HCT116 (cell line): ENCODE results near the gene RHOG. TPM values are rescaled to one million over a fixed set of nuclear protein-coding genes. Genes with fewer than 3 reads are reported as not detected.

Experiments
- ATAC-seq: fragments of 200-7000 bp; cut with Tn5 transposase; 2 replicates; pipeline ENCODE4 v1.9.1; 2020; ENCODE audit warnings: mild to moderate bottlenecking, moderate library complexity
- BruUV-seq: library from RNA; stranded (reverse); fragments of 400-500 nt; replicated peaks from 2 replicates; lab custom pipeline; 2021; lab: Mats Ljungman, UMichigan
- CTCF ChIA-PET: fragments of 300-600 bp; sonication (Branson Sonifier 250); formaldehyde crosslinking; loops from one replicate; lab custom pipeline; 2021; ENCODE audit warnings: antibody characterized with exemption; lab: Charles Lee
- POLR2A ChIA-PET: fragments of 300-600, 350-600 bp; sonication (Branson Sonifier 250); formaldehyde crosslinking; loops from one replicate; lab custom pipeline; 2021; ENCODE audit warnings: antibody characterized with exemption; lab: Charles Lee
- RAD21 ChIA-PET, 2 experiments: fragments of 300-600 bp; sonication (Branson Sonifier 250); formaldehyde crosslinking; loops; one replicate each; lab custom pipeline; 2023; ENCODE audit warnings: low total read pairs in 2 of 2; ENCODE audit not compliant: uncharacterized antibody in 2 of 2, unreplicated experiment in 2 of 2, low non-redundant PET in 1 of 2; lab: Charles Lee
- DNase-seq: peaks from one replicate; pipeline ENCODE4 v3.0.0-alpha.2; 2010; ENCODE audit warnings: low read depth, low spot score
- H2AFZ ChIP-seq: fragments of 200-600 bp; shearing (Covaris generic), sonication (generic); 2 replicates; pipeline ENCODE4 v1.6.1; 2017; ENCODE audit warnings: low read depth, mixed run types, mixed read lengths, antibody characterized with exemption, low read length; ENCODE audit not compliant: poor library complexity, severe bottlenecking
- H3K27ac ChIP-seq: 2 replicates; pipeline ENCODE4 v1.5.1; 2012; ENCODE audit warnings: low read depth, low read length
- H3K27me3 ChIP-seq: fragments of 200-600 bp; sonication (generic); 2 replicates; pipeline ENCODE4 v1.6.1; 2016; ENCODE audit warnings: mixed run types, low read length, mixed read lengths; ENCODE audit not compliant: insufficient read depth
- H3K36me3 ChIP-seq, 2 experiments: fragments of 200-500 bp in 1 of 2; fragments of 200-600 bp in 1 of 2; sonication (Bioruptor generic) in 1 of 2; sonication (generic) in 1 of 2; 2 replicates each; pipeline versions ENCODE4 v1.5.1 to v1.6.1; 2014 to 2016; ENCODE audit warnings: low read length in 2 of 2, inconsistent platforms in 1 of 2, mixed read lengths in 1 of 2, mixed run types in 1 of 2; ENCODE audit not compliant: insufficient read depth in 2 of 2, control insufficient read depth in 1 of 2
- H3K4me1 ChIP-seq, 2 experiments: fragments of 200-600 bp in 1 of 2; sonication (generic) in 1 of 2; 2 replicates each; pipeline versions ENCODE4 v1.5.1 to v1.6.1; 2012 to 2017; ENCODE audit warnings: low read length in 2 of 2, inconsistent platforms in 1 of 2, mild to moderate bottlenecking in 1 of 2, mixed read lengths in 1 of 2, mixed run types in 1 of 2, moderate library complexity in 1 of 2; ENCODE audit not compliant: insufficient read depth in 2 of 2, control insufficient read depth in 1 of 2
- H3K4me2 ChIP-seq: fragments of 200-600 bp; sonication (generic); 2 replicates; pipeline ENCODE4 v1.6.1; 2017; ENCODE audit warnings: mixed run types, low read length, mixed read lengths
- H3K4me3 ChIP-seq, 2 experiments: fragments of 200-600 bp in 1 of 2; sonication (generic) in 1 of 2; replicated peaks in 1 of 2; 2 replicates each; pipeline ENCODE4 v1.5.1; 2011 to 2016; ENCODE audit warnings: low read length in 2 of 2, control low read depth in 1 of 2, low read depth in 1 of 2, mild to moderate bottlenecking in 1 of 2, mixed read lengths in 1 of 2, mixed run types in 1 of 2
- H3K79me2 ChIP-seq: fragments of 200-600 bp; sonication (generic); 2 replicates; pipeline ENCODE4 v1.6.1; 2017; ENCODE audit warnings: mild to moderate bottlenecking, mixed run types, low read length, moderate library complexity, mixed read lengths; ENCODE audit not compliant: insufficient read depth
- H3K9ac ChIP-seq: fragments of 200-600 bp; sonication (generic); 2 replicates; pipeline ENCODE4 v1.6.1; 2016; ENCODE audit warnings: low read length, mixed read lengths
- H3K9me2 ChIP-seq: fragments of 200-600 bp; sonication (generic), shearing (Covaris generic); 2 replicates; pipeline ENCODE4 v1.6.1; 2017; ENCODE audit warnings: mixed run types, mild to moderate bottlenecking, moderate library complexity; ENCODE audit not compliant: insufficient read depth
- H3K9me3 ChIP-seq, 2 experiments: fragments of 200-500 bp in 1 of 2; fragments of 200-600 bp in 1 of 2; sonication (Bioruptor generic) in 1 of 2; sonication (generic) in 1 of 2; 2 replicates each; pipeline ENCODE4 v1.6.1; 2014 to 2017; ENCODE audit warnings: low read length in 2 of 2, mixed read lengths in 2 of 2, inconsistent platforms in 1 of 2, low read depth in 1 of 2, mild to moderate bottlenecking in 1 of 2, mixed run types in 1 of 2, moderate library complexity in 1 of 2; ENCODE audit not compliant: control insufficient read depth in 1 of 2, insufficient read depth in 1 of 2
- H4K20me1 ChIP-seq: fragments of 200-600 bp; sonication (generic), shearing (Covaris generic); 2 replicates; pipeline ENCODE4 v1.6.1; 2017; ENCODE audit warnings: mixed run types, mild to moderate bottlenecking, moderate library complexity; ENCODE audit not compliant: insufficient read depth
- CBX3 ChIP-seq: IDR thresholded peaks from 2 replicates; pipeline ENCODE4 v1.6.1; 2012; ENCODE audit warnings: low read depth
- ELF1 ChIP-seq: IDR thresholded peaks from 2 replicates; pipeline ENCODE4 v1.6.1; 2012; ENCODE audit warnings: low read depth, borderline replicate concordance
- EZH2phosphoT487 ChIP-seq: fragments of 200-600 bp; IDR thresholded peaks from 2 replicates; pipeline ENCODE4 v1.6.1; 2018; ENCODE audit warnings: antibody characterized with exemption, borderline replicate concordance
- FOSL1 ChIP-seq: IDR thresholded peaks from 2 replicates; pipeline ENCODE4 v1.6.1; 2012; ENCODE audit warnings: low read depth
- POLR2A ChIP-seq: IDR thresholded peaks from 2 replicates; pipeline ENCODE4 v1.7.0; 2011; ENCODE audit warnings: borderline replicate concordance; ENCODE audit not compliant: insufficient read depth, insufficient read length; ENCODE audit errors: extremely low read depth
- SP1 ChIP-seq: IDR thresholded peaks from 2 replicates; pipeline ENCODE4 v1.6.1; 2012; ENCODE audit warnings: low read depth
- SRF ChIP-seq: IDR thresholded peaks from 2 replicates; pipeline ENCODE4 v1.6.1; 2012; ENCODE audit warnings: low read depth
- YY1 ChIP-seq: IDR thresholded peaks from 2 replicates; pipeline ENCODE4 v1.6.1; 2011; ENCODE audit warnings: low read length, low read depth, moderate library complexity, mild to moderate bottlenecking; ENCODE audit not compliant: insufficient replicate concordance; ENCODE audit errors: extremely low read depth
- ZFX ChIP-seq: fragments of 450-650 bp; IDR thresholded peaks from 2 replicates; pipeline ENCODE4 v1.6.1; 2017
- ZNF274 ChIP-seq: fragments of 200-500 bp; sonication (Bioruptor generic); IDR thresholded peaks from 2 replicates; pipeline ENCODE4 v1.6.1; 2014; ENCODE audit warnings: mild to moderate bottlenecking, low read depth, low read length, inconsistent platforms
- intact Hi-C: fragments of 100-400 bp; cut with micrococcal nuclease; formaldehyde crosslinking; loops from 2 replicates; pipeline ENCODE4 v1.10.0; 2022
- total RNA-seq: library from RNA; stranded (reverse); gene quantifications from one replicate; pipeline ENCODE4 v1.2.1, GENCODE V29; 2021; ENCODE audit not compliant: unreplicated experiment
- TF ChIP-seq, protein P1 (sequence below): IDR thresholded peaks from 2 replicates; pipeline ENCODE4 v1.6.1; 2012; ENCODE audit warnings: low read depth
- TF ChIP-seq, protein P2 (sequence below): IDR thresholded peaks from 2 replicates; pipeline ENCODE4 v1.6.1; 2012
- TF ChIP-seq, protein P3 (sequence below): IDR thresholded peaks from 2 replicates; pipeline ENCODE4 v1.6.1; 2011; ENCODE audit warnings: mild to moderate bottlenecking, low read length, moderate library complexity; ENCODE audit not compliant: insufficient replicate concordance; ENCODE audit errors: extremely low read depth

The RHOG gene
- total RNA-seq, 1 experiment from 2014 or later = 49.1 TPM

- Histone ChIP-seq H3K27ac (no peak overlapping the region), H3K4me1 (peaks cover 14 to 23% of the 10 kb centered on the region in 2 experiments), H3K79me2 (no peaks in the 10 kb centered on the region), H4K20me1 (no peaks in the 10 kb centered on the region), H3K9me2 (no peaks in the 10 kb centered on the region), H3K4me2 (no peak overlapping the region), H3K27me3 (no peaks in the 10 kb centered on the region), H2AFZ (no peak overlapping the region), H3K9ac (no peak overlapping the region), H3K9me3 (no peaks in the 10 kb centered on the region), H3K36me3 (no peaks in the 10 kb centered on the region), H3K4me3 (no peak overlapping the region)
- CTCF ChIA-PET = interaction anchor here (0.9 to 1.1 kb wide), 2 partner anchors 23 to 28 kb away, joined by 4 to 5 read pairs; no protein-coding TSS in a partner anchor
- RAD21 ChIA-PET = no interaction called here
- no TSS peak for BruUV-seq
- POLR2A ChIA-PET = no interaction called here
- DNase-seq (no peak), ATAC-seq (no peak)
- TF ChIP-seq ZNF274 (no peak), ZFX (no peak), YY1 (no peak), EZH2phosphoT487 (no peak), CBX3 (no peak), ELF1 (no peak), FOSL1 (no peak), POLR2A (no peak), SP1 (no peak), SRF (no peak)
- TF ChIP-seq, protein P1, sequence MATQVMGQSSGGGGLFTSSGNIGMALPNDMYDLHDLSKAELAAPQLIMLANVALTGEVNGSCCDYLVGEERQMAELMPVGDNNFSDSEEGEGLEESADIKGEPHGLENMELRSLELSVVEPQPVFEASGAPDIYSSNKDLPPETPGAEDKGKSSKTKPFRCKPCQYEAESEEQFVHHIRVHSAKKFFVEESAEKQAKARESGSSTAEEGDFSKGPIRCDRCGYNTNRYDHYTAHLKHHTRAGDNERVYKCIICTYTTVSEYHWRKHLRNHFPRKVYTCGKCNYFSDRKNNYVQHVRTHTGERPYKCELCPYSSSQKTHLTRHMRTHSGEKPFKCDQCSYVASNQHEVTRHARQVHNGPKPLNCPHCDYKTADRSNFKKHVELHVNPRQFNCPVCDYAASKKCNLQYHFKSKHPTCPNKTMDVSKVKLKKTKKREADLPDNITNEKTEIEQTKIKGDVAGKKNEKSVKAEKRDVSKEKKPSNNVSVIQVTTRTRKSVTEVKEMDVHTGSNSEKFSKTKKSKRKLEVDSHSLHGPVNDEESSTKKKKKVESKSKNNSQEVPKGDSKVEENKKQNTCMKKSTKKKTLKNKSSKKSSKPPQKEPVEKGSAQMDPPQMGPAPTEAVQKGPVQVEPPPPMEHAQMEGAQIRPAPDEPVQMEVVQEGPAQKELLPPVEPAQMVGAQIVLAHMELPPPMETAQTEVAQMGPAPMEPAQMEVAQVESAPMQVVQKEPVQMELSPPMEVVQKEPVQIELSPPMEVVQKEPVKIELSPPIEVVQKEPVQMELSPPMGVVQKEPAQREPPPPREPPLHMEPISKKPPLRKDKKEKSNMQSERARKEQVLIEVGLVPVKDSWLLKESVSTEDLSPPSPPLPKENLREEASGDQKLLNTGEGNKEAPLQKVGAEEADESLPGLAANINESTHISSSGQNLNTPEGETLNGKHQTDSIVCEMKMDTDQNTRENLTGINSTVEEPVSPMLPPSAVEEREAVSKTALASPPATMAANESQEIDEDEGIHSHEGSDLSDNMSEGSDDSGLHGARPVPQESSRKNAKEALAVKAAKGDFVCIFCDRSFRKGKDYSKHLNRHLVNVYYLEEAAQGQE = no peak
- TF ChIP-seq, protein P2, sequence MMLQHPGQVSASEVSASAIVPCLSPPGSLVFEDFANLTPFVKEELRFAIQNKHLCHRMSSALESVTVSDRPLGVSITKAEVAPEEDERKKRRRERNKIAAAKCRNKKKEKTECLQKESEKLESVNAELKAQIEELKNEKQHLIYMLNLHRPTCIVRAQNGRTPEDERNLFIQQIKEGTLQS = no peak
- TF ChIP-seq, protein P3, sequence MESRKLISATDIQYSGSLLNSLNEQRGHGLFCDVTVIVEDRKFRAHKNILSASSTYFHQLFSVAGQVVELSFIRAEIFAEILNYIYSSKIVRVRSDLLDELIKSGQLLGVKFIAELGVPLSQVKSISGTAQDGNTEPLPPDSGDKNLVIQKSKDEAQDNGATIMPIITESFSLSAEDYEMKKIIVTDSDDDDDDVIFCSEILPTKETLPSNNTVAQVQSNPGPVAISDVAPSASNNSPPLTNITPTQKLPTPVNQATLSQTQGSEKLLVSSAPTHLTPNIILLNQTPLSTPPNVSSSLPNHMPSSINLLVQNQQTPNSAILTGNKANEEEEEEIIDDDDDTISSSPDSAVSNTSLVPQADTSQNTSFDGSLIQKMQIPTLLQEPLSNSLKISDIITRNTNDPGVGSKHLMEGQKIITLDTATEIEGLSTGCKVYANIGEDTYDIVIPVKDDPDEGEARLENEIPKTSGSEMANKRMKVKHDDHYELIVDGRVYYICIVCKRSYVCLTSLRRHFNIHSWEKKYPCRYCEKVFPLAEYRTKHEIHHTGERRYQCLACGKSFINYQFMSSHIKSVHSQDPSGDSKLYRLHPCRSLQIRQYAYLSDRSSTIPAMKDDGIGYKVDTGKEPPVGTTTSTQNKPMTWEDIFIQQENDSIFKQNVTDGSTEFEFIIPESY = no peak
- intact Hi-C loops = no loop called here
Measured at GRCh38 chr11:3877364-3878257, 36.9 kb upstream of the RHOG start.
